AG10803 (cell line): ENCODE results near the gene CALN1.

Experiments
- DNase-seq: peaks from one replicate; pipeline ENCODE4 v3.0.0; 2010; ENCODE audit warnings: low read depth
- H3K4me3 ChIP-seq: 2 replicates; pipeline ENCODE4 v1.5.1; 2011; ENCODE audit warnings: mild to moderate bottlenecking, low read length, control low read depth
- TF ChIP-seq, protein P1 (sequence below): conservative IDR thresholded peaks from 2 replicates; pipeline ENCODE4 v1.5.1; 2011; ENCODE audit warnings: mild to moderate bottlenecking, low read length, control low read depth, inconsistent platforms

CALN1 gene

DNA sequence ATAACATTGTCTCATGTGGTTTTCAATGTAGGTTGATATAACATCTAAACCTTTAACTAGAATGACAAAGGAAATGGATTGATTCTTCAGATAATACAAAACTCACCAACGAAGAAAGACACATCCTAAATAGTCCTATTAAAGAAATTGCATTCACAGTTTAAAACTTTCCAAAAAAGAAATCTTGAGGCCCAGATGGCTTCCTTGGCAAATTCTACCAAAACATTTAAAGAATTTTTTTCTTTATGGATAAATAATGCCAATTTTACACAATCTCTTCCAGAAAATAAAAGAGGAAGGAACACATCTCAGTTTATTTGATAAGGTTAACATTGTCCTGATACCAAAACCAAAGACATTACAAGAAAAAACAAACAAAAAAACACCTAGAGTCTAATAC is 349.5 kb downstream of the CALN1 start:
- no peak for DNase-seq
- H3K4me3 ChIP-seq, result no peak overlapping the region
- TF ChIP-seq, protein P1, sequence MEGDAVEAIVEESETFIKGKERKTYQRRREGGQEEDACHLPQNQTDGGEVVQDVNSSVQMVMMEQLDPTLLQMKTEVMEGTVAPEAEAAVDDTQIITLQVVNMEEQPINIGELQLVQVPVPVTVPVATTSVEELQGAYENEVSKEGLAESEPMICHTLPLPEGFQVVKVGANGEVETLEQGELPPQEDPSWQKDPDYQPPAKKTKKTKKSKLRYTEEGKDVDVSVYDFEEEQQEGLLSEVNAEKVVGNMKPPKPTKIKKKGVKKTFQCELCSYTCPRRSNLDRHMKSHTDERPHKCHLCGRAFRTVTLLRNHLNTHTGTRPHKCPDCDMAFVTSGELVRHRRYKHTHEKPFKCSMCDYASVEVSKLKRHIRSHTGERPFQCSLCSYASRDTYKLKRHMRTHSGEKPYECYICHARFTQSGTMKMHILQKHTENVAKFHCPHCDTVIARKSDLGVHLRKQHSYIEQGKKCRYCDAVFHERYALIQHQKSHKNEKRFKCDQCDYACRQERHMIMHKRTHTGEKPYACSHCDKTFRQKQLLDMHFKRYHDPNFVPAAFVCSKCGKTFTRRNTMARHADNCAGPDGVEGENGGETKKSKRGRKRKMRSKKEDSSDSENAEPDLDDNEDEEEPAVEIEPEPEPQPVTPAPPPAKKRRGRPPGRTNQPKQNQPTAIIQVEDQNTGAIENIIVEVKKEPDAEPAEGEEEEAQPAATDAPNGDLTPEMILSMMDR, result no peak

- TF ChIP-seq, protein P1, result no peak
- H3K4me3 ChIP-seq, result no peak overlapping the region
- DNase-seq, result no peak
Measured at GRCh38 chr7:72059925-72060324, 352.2 kb downstream of the CALN1 start.

DNA sequence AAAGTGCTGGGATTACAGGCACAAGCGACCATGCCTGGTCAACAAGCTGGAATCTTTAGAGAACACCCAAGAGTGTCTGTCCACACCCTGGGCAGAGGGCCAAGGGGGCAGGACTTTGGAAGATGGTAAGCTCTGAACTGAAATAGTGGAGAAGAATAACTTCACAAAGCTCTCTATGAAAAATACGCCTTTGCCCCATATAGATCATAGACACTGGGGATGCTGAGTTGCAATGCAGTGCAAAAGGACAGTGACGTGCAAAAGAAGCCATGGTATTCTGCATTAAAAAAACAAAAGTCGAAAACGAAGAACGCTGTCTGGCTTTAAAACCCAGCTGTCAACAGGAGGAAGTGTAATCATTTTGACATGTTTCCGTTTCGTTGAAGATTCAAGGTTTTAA is 353.6 kb downstream of the CALN1 start:
- no peak overlapping the region for H3K4me3 ChIP-seq
- no peak for DNase-seq
- TF ChIP-seq, protein P1, result no peak

DNA sequence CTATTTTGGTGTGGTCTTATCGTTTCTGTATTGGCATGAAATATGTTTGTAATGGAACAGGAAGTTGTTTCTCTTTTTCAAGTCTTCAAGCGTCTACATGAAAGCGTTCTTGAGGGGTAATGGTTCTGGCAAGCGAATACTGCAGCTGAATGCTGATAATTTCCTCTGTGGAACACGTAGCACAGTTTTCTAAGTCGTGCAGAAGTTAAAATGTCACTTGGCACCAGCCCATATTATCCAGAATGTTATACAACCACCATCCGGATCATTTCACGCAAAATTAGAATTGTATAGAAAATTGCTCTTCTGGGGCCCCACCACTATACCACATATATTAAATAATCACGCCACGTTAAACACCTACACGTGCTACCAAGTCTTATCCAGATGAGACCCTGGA is 354.3 kb downstream of the CALN1 start:
- H3K4me3 ChIP-seq, result no peak overlapping the region
- TF ChIP-seq, protein P1, result no peak
- DNase-seq, result no peak

GRCh38 chr7:72057231-72057630 is 354.9 kb downstream of the CALN1 start:
- H3K4me3 ChIP-seq, result no peak overlapping the region
- DNase-seq, result no peak
- TF ChIP-seq, protein P1, result no peak

DNA sequence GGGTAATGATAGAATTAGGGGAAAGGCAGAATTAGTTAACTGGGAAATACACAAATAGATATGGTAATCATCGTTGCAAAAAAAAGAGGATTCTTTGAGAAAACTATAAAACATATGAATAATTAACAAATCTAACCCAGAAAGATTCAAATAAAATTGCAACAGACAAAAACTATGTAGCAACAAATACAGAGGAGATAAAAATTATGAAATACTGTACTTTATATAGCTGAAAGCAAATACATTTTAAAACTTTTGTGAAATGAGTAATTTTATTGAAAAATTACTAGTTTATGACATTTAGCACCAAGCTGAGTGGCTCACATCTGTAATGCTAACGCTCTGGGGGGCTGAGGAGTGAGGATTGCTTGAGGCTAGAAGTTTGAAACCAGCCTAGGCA is 356.7 kb downstream of the CALN1 start:
- DNase-seq, result no peak
- TF ChIP-seq, protein P1, result no peak
- H3K4me3 ChIP-seq, result no peak overlapping the region

- no peak for DNase-seq
- TF ChIP-seq, protein P1, result no peak
- no peak overlapping the region for H3K4me3 ChIP-seq
Measured at GRCh38 chr7:72053292-72053691, 358.8 kb downstream of the CALN1 start.
